GM23338 (cell line): ENCODE results near the gene EDEM1.

Experiments used
- CREB1 ChIP-seq: fragments of 250-450 bp; sonication (Bioruptor Pico); IDR thresholded peaks from 2 replicates; pipeline ENCODE4 v1.5.0; 2020; ENCODE audit warnings: low read depth, mild to moderate bottlenecking, moderate library complexity
- CTCF ChIP-seq, 2 experiments: fragments of 200-600 bp in 1 of 2; sonication (generic) in 1 of 2; conservative IDR thresholded peaks; 2 replicates each; pipeline versions ENCODE4 v1.5.1 to v1.6.1; 2016 to 2017; ENCODE audit warnings: antibody characterized with exemption in 2 of 2, low read depth in 2 of 2, mild to moderate bottlenecking in 2 of 2, moderate library complexity in 1 of 2
- EZH2 ChIP-seq: fragments of 200-600 bp; sonication (generic); IDR thresholded peaks from one replicate; pipeline ENCODE4 v1.8.0; 2017; ENCODE audit warnings: antibody characterized with exemption, mild to moderate bottlenecking, low read depth; ENCODE audit not compliant: unreplicated experiment
- EZH2phosphoT487 ChIP-seq: fragments of 200-600 bp; sonication (generic); IDR thresholded peaks from one replicate; pipeline ENCODE4 v1.8.1; 2018; ENCODE audit warnings: antibody characterized with exemption; ENCODE audit not compliant: unreplicated experiment
- POLR2AphosphoS5 ChIP-seq: IDR thresholded peaks from 2 replicates; pipeline ENCODE4 v1.6.1; 2016; ENCODE audit warnings: antibody characterized with exemption, low read depth
- REST ChIP-seq: IDR thresholded peaks from one replicate; pipeline ENCODE4 v1.6.1; 2018; ENCODE audit warnings: antibody characterized with exemption; ENCODE audit not compliant: unreplicated experiment
- ZNF114 ChIP-seq: fragments of 250-450 bp; sonication (Bioruptor Pico); IDR thresholded peaks from 2 replicates; pipeline ENCODE4 v1.5.0; 2020; ENCODE audit warnings: mild to moderate bottlenecking, moderate library complexity

GRCh38 chr3:5231487-5231886 lies 44.0 kb downstream of the EDEM1 start:
- TF ChIP-seq REST (no peak), CTCF (conservative IDR thresholded peaks at IDR 0.05; ENCODE audit: low read depth in 2 of 2) (no peak), EZH2 (no peak), EZH2phosphoT487 (no peak), POLR2AphosphoS5 (no peak), CREB1 (no peak), ZNF114 (CRISPR knock-in tag) (no peak)
